Measurements from ENCODE around the gene KRT84. TPM values are rescaled to one million over a fixed set of nuclear protein-coding genes. Genes with fewer than 3 reads are reported as not detected.
"Not testable (repeated sequence)": the region's sequence is repeated elsewhere in the genome, so short reads cannot be mapped to it uniquely, and the experiment has no call there.

KRT84 gene
- total RNA-seq, 3 donors from 2014 or later = not detected

DNA sequence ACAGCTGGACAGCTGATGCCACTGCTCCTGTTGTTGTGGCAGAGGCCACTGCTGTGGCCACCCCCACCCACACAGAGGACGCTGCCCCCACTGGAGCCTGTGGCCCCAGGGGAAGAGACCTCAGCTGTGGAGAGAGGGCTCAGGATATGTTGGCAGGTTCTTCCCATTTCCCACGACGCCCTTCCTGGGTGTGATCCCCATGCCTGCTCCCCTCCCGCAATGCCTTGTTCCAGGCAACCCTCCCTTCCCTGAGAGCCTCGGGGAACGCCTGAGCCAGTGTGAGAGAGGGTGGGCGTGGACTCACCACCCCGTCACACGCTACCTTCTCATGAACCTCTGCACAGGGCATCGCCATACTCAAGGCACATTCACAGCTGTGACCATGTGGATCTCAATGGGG is 26.4 kb upstream of the KRT84 start:
- H3K36me3 ChIP-seq = no peaks in the 10 kb centered on the region
- no peaks in the 10 kb centered on the region for H3K4me1 ChIP-seq
- H3K4me3 ChIP-seq = no peak overlapping the region
- no peak for DNase-seq (ENCODE audit: low spot score in 2 of 2)
- H3K27me3 ChIP-seq = no peaks in the 10 kb centered on the region
- no peak overlapping the region for H3K27ac ChIP-seq
- intact Hi-C loops (cut with DNase I; ENCODE audit: low total_unique reads) = no loop called here
- no peaks in the 10 kb centered on the region for H3K9me3 ChIP-seq
- no peak for TF ChIP-seq POLR2A (IDR thresholded peaks at IDR 0.05)
- TF ChIP-seq, protein P1, sequence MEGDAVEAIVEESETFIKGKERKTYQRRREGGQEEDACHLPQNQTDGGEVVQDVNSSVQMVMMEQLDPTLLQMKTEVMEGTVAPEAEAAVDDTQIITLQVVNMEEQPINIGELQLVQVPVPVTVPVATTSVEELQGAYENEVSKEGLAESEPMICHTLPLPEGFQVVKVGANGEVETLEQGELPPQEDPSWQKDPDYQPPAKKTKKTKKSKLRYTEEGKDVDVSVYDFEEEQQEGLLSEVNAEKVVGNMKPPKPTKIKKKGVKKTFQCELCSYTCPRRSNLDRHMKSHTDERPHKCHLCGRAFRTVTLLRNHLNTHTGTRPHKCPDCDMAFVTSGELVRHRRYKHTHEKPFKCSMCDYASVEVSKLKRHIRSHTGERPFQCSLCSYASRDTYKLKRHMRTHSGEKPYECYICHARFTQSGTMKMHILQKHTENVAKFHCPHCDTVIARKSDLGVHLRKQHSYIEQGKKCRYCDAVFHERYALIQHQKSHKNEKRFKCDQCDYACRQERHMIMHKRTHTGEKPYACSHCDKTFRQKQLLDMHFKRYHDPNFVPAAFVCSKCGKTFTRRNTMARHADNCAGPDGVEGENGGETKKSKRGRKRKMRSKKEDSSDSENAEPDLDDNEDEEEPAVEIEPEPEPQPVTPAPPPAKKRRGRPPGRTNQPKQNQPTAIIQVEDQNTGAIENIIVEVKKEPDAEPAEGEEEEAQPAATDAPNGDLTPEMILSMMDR (IDR thresholded peaks at IDR 0.05) = no peak
- TF ChIP-seq POLR2AphosphoS5 (IDR thresholded peaks at IDR 0.05) = no peak

DNA sequence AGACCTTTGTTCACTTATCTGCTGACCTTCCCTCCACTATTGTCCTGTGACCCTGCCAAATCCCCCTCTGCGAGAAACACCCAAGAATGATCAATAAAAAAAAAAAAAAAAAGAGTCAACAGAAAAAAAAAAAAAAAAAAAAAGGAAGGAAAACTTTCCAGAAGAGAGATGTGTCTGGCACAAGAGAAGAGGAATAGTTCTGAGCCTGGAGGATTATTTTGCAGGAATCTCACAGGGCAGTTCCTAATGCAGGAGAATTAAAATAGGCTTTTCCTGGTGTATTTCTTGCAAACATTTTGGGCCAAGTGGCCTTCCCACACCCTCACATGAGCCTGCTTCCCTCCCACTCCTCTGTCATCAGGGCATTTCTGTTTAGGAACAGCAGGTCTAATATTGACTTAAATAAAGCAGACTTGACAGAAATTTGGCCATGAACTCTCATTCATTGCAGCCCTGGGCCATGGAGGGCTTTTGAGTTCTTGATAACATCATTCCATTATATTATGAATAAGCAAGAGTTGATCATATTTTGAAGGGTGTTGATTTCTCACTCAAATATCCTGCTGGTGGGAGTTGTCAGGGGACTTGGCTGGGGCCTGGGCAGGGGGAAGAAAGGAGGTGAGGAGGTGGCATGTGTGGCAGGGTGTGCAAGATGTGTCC is 25.3 kb upstream of the KRT84 start:
- DNase-seq (ENCODE audit: low spot score in 2 of 2); H3K9me3 ChIP-seq; H3K4me3 ChIP-seq; intact Hi-C loops (cut with DNase I; ENCODE audit: low total_unique reads); H3K27ac ChIP-seq; H3K27me3 ChIP-seq; H3K4me1 ChIP-seq; H3K36me3 ChIP-seq: not testable (repeated sequence)

DNA sequence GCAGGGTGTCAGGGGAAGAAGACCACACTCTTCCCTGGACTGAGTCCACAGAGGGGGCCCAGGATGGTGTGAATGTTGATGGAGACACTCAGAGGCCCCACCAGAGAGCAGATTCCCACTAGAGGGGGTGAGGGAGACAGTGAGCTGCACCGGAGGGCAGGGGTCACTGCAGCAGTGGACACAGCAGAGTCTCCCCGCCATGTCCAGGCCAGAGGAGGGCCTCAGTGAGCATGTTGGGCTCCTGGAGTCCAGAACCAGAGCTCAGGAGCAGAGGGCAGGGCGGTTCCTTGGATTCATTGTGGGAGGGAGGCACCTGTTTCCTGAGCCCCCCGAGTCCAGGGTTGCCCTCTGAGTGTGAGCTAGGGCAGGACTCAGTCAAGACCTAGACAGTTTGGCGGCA is 22.5 kb upstream of the KRT84 start:
- TF ChIP-seq POLR2A (IDR thresholded peaks at IDR 0.05) (no peak), POLR2AphosphoS5 (IDR thresholded peaks at IDR 0.05) (no peak)
- TF ChIP-seq, protein P1 (IDR thresholded peaks at IDR 0.05) = no peak
- Histone ChIP-seq H3K4me3 (no peak overlapping the region), H3K4me1 (no peaks in the 10 kb centered on the region), H3K27me3 (no peaks in the 10 kb centered on the region), H3K27ac (no peak overlapping the region), H3K9me3 (no peaks in the 10 kb centered on the region), H3K36me3 (no peaks in the 10 kb centered on the region)
- no peak for DNase-seq (ENCODE audit: low spot score in 2 of 2)
- intact Hi-C loops (cut with DNase I; ENCODE audit: low total_unique reads) = no loop called here

DNA sequence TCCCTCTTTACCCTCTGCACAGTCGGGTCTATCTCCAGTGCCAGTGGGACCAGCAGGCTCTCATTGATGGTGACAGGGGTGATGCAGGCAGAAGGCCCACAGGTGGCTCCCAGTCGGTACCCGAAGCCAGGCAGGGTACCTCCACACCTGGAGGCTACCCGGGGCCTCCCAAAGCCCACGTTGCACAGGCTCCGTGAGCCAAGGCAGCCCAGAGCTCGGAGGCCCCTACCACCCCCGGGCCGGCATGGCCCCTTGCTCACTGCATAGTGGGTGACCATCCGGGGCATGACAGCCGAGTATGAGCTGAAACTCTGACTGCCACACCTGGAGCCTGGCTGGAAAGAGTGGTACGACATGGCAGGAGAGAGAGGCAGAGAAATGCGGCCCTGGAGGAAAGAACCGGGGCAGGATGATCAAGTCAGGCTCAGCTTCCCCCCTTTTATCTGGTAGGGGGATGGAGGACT is 20.5 kb upstream of the KRT84 start, which contains the start of gene KRT82:
TSS of gene KRT82 (minus strand) at position 414 of the 464 bp plus-strand sequence. CDS start at position 356, 58 bp downstream.
- Histone ChIP-seq H3K4me1 (no peaks in the 10 kb centered on the region), H3K36me3 (no peaks in the 10 kb centered on the region), H3K9me3 (no peaks in the 10 kb centered on the region), H3K27ac (no peak within 1 kb of the TSS), H3K4me3 (no peak within 1 kb of the TSS), H3K27me3 (no peaks in the 10 kb centered on the region)
- TF ChIP-seq POLR2AphosphoS5 (IDR thresholded peaks at IDR 0.05) (no peak), POLR2A (IDR thresholded peaks at IDR 0.05) (no peak)
- TF ChIP-seq, protein P1 (IDR thresholded peaks at IDR 0.05) = no peak
- no peak for DNase-seq (ENCODE audit: low spot score in 2 of 2)
- intact Hi-C loops (cut with DNase I; ENCODE audit: low total_unique reads) = no loop called here

DNA sequence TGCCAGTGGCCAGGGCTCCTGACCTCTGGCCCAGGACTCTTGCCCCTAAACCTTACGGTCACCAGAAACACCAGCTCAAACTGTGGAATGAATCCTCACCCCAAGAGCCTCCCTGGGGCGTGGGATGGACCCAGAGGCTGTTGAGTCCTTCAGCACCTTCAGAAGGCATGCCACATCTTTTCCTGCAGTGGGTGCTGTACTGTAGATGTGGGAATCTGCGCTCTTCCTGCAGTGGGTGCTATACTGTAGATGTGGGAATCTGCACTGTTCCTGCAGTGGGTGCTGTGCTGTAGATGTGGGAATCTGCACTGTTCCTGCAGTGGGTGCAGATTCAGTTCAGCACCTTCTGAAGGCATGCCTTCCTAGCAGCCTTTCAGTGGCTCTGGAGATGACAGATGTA is 19.5 kb upstream of the KRT84 start:
- Histone ChIP-seq H3K4me3 (no peak overlapping the region), H3K27me3 (no peaks in the 10 kb centered on the region), H3K27ac (no peak overlapping the region), H3K4me1 (no peaks in the 10 kb centered on the region), H3K9me3 (no peaks in the 10 kb centered on the region), H3K36me3 (no peaks in the 10 kb centered on the region)
- TF ChIP-seq, protein P1 (IDR thresholded peaks at IDR 0.05) = no peak
- no peak for TF ChIP-seq POLR2AphosphoS5 (IDR thresholded peaks at IDR 0.05)
- TF ChIP-seq POLR2A (IDR thresholded peaks at IDR 0.05) = no peak
- intact Hi-C loops (cut with DNase I; ENCODE audit: low total_unique reads) = no loop called here
- no peak for DNase-seq (ENCODE audit: low spot score in 2 of 2)

Data from breast epithelium (tissue), 4 donors.